ENCODE results near the gene EGFR. TPM values are rescaled to one million over a fixed set of nuclear protein-coding genes. Genes with fewer than 3 reads are reported as not detected.

The EGFR gene
- total and polyA plus RNA-seq, 2 experiments from 2014 or later = 0.51 to 0.57 TPM

- Histone ChIP-seq H3K27me3 (no peaks in the 10 kb centered on the region), H3K36me3 (no peaks in the 10 kb centered on the region), H3K9me3 (ENCODE audit: low read depth) (no peaks in the 10 kb centered on the region), H3K4me1 (ENCODE audit: low read depth) (no peaks in the 10 kb centered on the region), H3K27ac (no peak overlapping the region), H3K4me3 (no peak overlapping the region)
- DNase-seq (ENCODE audit: low read depth in 1 of 2, low spot score in 1 of 2) = no peak
- TF ChIP-seq, protein P1, sequence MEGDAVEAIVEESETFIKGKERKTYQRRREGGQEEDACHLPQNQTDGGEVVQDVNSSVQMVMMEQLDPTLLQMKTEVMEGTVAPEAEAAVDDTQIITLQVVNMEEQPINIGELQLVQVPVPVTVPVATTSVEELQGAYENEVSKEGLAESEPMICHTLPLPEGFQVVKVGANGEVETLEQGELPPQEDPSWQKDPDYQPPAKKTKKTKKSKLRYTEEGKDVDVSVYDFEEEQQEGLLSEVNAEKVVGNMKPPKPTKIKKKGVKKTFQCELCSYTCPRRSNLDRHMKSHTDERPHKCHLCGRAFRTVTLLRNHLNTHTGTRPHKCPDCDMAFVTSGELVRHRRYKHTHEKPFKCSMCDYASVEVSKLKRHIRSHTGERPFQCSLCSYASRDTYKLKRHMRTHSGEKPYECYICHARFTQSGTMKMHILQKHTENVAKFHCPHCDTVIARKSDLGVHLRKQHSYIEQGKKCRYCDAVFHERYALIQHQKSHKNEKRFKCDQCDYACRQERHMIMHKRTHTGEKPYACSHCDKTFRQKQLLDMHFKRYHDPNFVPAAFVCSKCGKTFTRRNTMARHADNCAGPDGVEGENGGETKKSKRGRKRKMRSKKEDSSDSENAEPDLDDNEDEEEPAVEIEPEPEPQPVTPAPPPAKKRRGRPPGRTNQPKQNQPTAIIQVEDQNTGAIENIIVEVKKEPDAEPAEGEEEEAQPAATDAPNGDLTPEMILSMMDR (IDR thresholded peaks at IDR 0.05; ENCODE audit: low read depth, low read length) = no peak
These were observed 89.1 kb downstream of the EGFR start for GRCh38 chr7:55107946-55108345.

DNA sequence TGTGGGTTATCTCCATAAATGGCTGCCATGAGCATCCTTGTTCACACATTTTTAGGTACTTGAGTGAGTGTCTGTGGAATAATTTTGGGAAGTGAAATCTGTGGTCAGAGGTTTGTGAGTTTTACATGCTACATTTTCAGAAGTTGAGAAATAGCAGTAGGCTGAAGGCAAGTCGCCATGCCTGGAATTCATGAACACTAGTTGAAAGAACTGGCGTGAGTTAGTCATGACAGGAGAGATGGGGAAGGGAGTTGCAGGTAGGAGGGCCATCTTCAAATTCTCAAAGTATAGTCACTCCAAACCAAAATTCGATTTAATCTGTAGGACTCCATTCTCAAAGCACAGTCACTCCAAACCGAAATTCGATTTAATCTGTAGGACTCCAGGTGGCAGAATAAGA is 89.6 kb downstream of the EGFR start:
- TF ChIP-seq, protein P1 (IDR thresholded peaks at IDR 0.05; ENCODE audit: low read depth, low read length) = no peak
- Histone ChIP-seq H3K27ac (no peak overlapping the region), H3K27me3 (no peaks in the 10 kb centered on the region), H3K4me1 (ENCODE audit: low read depth) (no peaks in the 10 kb centered on the region), H3K36me3 (no peaks in the 10 kb centered on the region), H3K4me3 (no peak overlapping the region), H3K9me3 (ENCODE audit: low read depth) (no peaks in the 10 kb centered on the region)
- DNase-seq (ENCODE audit: low read depth in 1 of 2, low spot score in 1 of 2) = no peak

GRCh38 chr7:55108818-55109217 is 90.0 kb downstream of the EGFR start:
- Histone ChIP-seq H3K27ac (no peak overlapping the region), H3K36me3 (no peaks in the 10 kb centered on the region), H3K4me1 (ENCODE audit: low read depth) (no peaks in the 10 kb centered on the region)

GRCh38 chr7:55109404-55110167 is 90.8 kb downstream of the EGFR start:
- Histone ChIP-seq H3K27me3 (no peaks in the 10 kb centered on the region), H3K27ac (no peak overlapping the region), H3K9me3 (ENCODE audit: low read depth) (no peaks in the 10 kb centered on the region), H3K4me1 (ENCODE audit: low read depth) (no peaks in the 10 kb centered on the region), H3K36me3 (no peaks in the 10 kb centered on the region), H3K4me3 (no peak overlapping the region)
- TF ChIP-seq, protein P1 (IDR thresholded peaks at IDR 0.05; ENCODE audit: low read depth, low read length) = no peak
- peak in 1 of 2 donors; percentile 66 for DNase-seq (ENCODE audit: low read depth in 1 of 2, low spot score in 1 of 2)

More at GRCh38 chr7:55108818-55109217, 90.0 kb downstream of the EGFR start:
- Histone ChIP-seq H3K4me3 (no peak overlapping the region), H3K9me3 (ENCODE audit: low read depth) (no peaks in the 10 kb centered on the region), H3K27me3 (no peaks in the 10 kb centered on the region)
- DNase-seq (ENCODE audit: low read depth in 1 of 2, low spot score in 1 of 2) = no peak
- TF ChIP-seq, protein P1 (IDR thresholded peaks at IDR 0.05; ENCODE audit: low read depth, low read length) = no peak

- Histone ChIP-seq H3K27me3 (no peaks in the 10 kb centered on the region), H3K4me1 (ENCODE audit: low read depth) (no peaks in the 10 kb centered on the region), H3K27ac (no peak overlapping the region), H3K4me3 (no peak overlapping the region), H3K36me3 (no peaks in the 10 kb centered on the region), H3K9me3 (ENCODE audit: low read depth) (no peaks in the 10 kb centered on the region)
- no peak for DNase-seq (ENCODE audit: low read depth in 1 of 2, low spot score in 1 of 2)
- TF ChIP-seq, protein P1 (IDR thresholded peaks at IDR 0.05; ENCODE audit: low read depth, low read length) = no peak
These were observed 91.6 kb downstream of the EGFR start for GRCh38 chr7:55110282-55110992.

All from cardiac muscle cell (in vitro differentiated cells and primary cell).